ENCODE results near the gene PPP2CA. TPM values are rescaled to one million over a fixed set of nuclear protein-coding genes. Genes with fewer than 3 reads are reported as not detected.

PPP2CA gene
- total and polyA plus RNA-seq, 9 of the 15 experiments (the other 6 are each of a cell fraction or from before 2014, with no cell fraction given), result 23.0 to 257 (median 109) TPM

- TF ChIP-seq, protein P1, sequence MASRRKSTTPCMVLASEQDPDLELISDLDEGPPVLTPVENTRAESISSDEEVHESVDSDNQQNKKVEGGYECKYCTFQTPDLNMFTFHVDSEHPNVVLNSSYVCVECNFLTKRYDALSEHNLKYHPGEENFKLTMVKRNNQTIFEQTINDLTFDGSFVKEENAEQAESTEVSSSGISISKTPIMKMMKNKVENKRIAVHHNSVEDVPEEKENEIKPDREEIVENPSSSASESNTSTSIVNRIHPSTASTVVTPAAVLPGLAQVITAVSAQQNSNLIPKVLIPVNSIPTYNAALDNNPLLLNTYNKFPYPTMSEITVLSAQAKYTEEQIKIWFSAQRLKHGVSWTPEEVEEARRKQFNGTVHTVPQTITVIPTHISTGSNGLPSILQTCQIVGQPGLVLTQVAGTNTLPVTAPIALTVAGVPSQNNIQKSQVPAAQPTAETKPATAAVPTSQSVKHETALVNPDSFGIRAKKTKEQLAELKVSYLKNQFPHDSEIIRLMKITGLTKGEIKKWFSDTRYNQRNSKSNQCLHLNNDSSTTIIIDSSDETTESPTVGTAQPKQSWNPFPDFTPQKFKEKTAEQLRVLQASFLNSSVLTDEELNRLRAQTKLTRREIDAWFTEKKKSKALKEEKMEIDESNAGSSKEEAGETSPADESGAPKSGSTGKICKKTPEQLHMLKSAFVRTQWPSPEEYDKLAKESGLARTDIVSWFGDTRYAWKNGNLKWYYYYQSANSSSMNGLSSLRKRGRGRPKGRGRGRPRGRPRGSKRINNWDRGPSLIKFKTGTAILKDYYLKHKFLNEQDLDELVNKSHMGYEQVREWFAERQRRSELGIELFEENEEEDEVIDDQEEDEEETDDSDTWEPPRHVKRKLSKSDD (conservative IDR thresholded peaks at IDR 0.05; ENCODE audit: low read length), result no peak
- TF ChIP-seq MECOM (CRISPR knock-in tag; IDR thresholded peaks at IDR 0.05), result peak; percentile 73; the same call in 1 of the 2 replicates
- TF ChIP-seq MXD1 (CRISPR knock-in tag; IDR thresholded peaks at IDR 0.05; ENCODE audit: borderline replicate concordance, poor library complexity, severe bottlenecking), result no peak
- TF ChIP-seq ZNF780A (CRISPR knock-in tag; IDR thresholded peaks at IDR 0.05), result no peak
- TF ChIP-seq PTBP1 (IDR thresholded peaks at IDR 0.05; ENCODE audit: low read depth, low read length), result no peak
- TF ChIP-seq SOX6 (IDR thresholded peaks at IDR 0.05), result peak; percentile 80; the same call in 1 of the 2 replicates
- TF ChIP-seq ZNF518B (CRISPR knock-in tag; IDR thresholded peaks at IDR 0.05), result no peak
- TF ChIP-seq, protein P2, sequence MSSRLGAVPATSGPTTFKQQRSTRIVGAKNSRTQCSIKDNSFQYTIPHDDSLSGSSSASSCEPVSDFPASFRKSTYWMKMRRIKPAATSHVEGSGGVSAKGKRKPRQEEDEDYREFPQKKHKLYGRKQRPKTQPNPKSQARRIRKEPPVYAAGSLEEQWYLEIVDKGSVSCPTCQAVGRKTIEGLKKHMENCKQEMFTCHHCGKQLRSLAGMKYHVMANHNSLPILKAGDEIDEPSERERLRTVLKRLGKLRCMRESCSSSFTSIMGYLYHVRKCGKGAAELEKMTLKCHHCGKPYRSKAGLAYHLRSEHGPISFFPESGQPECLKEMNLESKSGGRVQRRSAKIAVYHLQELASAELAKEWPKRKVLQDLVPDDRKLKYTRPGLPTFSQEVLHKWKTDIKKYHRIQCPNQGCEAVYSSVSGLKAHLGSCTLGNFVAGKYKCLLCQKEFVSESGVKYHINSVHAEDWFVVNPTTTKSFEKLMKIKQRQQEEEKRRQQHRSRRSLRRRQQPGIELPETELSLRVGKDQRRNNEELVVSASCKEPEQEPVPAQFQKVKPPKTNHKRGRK (tag; IDR thresholded peaks at IDR 0.05), result no peak
- TF ChIP-seq, protein P3, sequence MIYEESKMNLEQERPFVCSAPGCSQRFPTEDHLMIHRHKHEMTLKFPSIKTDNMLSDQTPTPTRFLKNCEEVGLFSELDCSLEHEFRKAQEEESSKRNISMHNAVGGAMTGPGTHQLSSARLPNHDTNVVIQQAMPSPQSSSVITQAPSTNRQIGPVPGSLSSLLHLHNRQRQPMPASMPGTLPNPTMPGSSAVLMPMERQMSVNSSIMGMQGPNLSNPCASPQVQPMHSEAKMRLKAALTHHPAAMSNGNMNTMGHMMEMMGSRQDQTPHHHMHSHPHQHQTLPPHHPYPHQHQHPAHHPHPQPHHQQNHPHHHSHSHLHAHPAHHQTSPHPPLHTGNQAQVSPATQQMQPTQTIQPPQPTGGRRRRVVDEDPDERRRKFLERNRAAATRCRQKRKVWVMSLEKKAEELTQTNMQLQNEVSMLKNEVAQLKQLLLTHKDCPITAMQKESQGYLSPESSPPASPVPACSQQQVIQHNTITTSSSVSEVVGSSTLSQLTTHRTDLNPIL (CRISPR knock-in tag; IDR thresholded peaks at IDR 0.05), result no peak
- no peak for TF ChIP-seq ZNF23 (CRISPR knock-in tag; IDR thresholded peaks at IDR 0.05)
- TF ChIP-seq PYGO2 (tag; IDR thresholded peaks at IDR 0.05), result no peak; the same call in none of the 2 replicates
- no peak for TF ChIP-seq BMI1 (IDR thresholded peaks at IDR 0.05; ENCODE audit: low read length)
These were observed 23.9 kb upstream of the PPP2CA start (continued) for GRCh38 chr5:134249469-134250379.

Measured in K562 (cell line).